Activated effector memory CD4-positive, alpha-beta T cell treated with Interleukin-2 at 50 U/mL for 16 hours (primary cell): ENCODE measurements around the gene MDM1.

Experiments used
- DNase-seq: peaks from one replicate; pipeline ENCODE4 v3.0.0-alpha.2; 2020

The MDM1 gene

DNA sequence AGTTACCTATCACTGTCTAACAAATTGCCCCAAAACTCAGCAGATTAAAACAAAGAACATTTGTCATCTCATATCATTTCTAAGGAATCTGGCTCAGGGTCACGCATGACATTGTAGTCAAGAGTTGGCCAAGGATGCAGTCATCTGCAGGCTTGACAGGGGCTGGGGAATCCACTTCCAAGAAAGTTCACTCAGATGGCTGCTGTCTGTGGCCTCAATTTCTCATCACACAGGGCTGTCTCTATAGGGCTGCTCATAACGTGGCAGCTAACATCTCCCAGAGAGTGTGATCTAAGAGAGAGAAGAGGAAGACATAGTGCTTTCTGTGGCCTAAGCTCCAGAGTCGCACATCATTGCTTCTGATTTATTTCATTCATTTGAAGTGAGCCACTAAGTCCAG is 61.8 kb downstream of the MDM1 start:
- DNase-seq: no peak

DNA sequence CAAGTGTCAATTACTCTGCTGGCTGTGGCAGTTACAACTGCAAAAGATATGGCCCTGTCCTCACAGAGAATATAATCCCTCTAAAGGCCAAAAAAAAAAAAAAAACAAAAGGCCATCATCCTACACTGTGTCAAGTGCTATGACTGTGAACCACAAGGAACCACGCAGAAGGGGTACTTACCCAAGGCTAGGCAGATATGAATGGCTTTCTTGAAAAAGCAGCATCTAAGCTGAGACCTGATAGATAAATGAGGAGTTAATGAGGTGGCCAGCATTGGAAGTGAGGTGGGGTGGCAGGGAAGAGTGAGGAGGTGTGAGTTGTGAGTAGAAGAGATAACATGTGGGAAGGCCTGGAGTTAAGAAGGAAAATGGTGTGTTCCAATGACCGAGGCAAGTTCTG is 62.4 kb downstream of the MDM1 start:
- DNase-seq: no peak

DNA sequence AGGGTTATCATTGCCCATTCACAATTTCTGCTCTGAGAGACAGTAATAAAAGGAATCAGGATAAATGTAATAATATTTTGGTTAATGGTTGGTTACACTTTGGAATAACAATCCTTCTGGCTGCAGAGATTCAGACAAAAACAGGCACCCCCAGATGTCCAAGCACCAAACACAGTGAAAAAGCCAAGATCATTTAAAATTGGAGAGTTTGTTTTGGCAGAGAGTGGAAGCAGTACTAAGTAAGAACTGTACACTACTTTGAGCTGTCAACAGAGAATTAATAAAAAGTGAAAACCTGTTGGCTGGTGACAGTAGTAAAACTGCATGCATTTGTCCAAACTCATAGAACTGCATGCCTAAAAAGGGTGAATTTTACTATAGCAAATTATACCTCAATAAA is 63.2 kb downstream of the MDM1 start:
- no peak for DNase-seq

DNA sequence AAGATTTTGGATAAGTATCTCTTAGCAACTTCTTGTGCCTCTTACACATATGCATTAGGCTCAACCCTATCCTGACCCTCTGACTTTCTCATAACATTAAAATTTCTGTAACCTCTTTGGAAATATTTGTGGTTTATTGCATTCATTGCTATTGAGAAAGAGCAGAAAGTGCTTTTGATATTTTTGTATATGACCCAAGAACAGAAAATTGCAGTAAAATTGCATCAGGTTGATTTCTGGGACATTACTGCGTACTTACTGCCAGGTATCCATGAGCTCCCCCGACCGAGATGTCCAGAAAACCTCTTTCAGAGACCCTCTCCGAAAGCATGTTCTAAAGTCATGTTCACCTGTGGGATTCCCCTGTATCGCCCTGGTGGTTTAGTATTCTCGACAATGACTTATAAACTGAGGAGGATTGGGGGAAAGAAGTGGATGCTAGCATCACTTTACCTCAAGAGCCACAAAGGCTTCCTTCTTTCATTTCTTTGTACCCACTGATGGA is 64.2 kb downstream of the MDM1 start:
- no peak for DNase-seq

DNA sequence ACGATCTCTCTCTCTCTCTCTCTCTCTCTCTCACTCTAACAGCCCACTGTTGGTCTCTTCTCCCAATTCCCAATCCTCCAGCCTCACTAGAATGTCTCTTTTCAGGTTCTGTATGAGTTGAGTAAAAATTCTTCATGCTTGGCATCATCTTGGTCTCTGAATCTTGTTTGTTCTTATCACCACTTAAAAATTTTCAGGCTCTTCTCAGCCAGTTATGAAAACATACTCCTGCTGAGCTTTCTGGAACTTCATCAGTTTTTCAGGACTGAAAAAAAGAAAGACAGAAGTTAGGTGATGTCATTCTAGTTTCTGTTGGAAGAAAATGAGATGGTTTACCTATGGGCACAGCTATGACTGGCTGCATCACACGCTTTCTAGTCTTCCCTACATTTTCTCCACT is 67.3 kb downstream of the MDM1 start:
- DNase-seq: no peak

DNA sequence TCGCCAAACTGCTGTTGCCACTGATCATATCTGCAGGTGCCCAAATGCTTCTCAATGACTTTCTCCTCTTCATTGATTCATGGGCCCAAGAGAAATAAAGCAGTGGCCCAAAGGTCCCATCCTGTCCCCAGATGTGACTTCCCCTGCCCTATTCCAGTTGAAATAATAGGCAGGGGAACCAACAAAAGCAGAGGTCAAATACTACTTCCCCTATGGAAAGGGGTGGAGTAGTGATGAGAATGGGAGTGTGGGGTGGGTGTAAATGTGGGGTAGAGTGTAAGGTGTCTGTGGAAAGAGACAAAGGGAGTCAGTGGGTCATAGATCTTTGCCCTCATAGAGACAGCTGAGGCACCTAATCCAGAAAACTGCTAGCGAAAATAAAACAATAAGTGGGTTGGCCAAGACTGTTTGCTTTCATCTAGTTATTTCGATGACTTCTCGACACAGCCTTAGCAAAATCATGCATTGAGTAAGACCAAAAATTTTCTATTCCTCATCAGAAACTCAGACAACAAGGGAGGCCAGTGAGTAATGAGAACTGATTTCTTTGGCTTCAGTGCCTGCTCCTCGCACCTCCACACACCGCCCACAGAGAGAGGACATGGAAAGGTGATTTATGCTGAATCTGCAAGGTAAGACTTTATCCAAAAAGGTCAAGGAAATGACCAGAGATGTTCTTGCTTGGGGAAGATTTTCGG is 67.9 kb downstream of the MDM1 start:
- DNase-seq: no peak

DNA sequence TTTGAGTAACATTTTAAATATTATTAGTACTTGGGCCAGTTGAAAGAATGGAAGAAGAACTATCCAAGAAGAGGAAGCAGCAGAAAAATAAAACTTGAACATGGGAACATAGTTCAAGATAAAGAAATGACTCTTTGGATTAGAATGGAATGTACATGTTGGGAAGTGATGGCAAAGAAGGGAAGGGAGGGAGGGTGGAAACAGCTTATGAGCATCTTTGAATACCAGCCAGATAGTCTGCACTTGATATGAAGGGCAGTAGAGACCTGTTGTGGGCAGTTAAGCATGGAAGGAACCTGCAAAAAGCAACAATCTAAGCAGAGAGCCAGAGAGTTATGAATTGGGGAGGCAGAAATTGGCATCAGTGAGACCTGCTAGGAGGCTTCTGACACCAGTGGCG is 68.8 kb downstream of the MDM1 start:
- DNase-seq: no peak

DNA sequence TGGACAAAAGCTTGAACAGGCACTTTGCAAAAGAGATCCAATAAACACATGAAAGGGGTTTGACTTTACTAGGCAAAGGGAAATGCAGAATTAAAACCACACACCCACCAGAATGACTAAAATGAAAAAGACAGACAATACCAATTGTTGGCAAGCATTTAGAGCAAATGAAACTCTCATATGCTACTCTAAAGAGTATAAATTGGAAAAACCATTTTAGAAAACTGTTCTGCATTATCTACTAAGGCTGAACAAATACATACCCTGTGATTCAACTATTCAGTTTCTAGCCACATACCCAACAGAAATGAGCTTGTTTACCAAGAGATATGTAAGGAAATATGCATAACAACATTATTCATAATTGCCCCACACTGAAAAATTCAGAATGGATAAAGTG is 70.3 kb downstream of the MDM1 start:
- no peak for DNase-seq

DNA sequence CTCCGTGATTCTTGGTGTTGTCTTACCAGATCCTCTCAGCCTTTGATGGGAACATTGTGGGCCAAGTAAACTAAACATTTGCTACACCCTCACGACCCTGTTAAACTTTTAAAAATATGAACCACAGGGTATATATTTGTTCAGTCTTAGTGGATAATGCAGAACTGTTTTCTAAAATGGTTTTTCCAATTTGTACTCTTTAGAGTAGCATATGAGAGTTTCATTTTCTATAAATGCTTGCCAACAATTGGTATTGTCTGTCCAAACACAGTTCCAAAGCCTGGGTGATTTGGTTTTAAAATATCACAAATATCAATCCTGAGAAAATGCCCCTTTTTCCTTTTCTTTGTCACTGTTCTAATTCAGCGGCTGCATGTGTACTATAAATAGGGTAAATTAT is 72.0 kb downstream of the MDM1 start:
- DNase-seq: no peak

DNA sequence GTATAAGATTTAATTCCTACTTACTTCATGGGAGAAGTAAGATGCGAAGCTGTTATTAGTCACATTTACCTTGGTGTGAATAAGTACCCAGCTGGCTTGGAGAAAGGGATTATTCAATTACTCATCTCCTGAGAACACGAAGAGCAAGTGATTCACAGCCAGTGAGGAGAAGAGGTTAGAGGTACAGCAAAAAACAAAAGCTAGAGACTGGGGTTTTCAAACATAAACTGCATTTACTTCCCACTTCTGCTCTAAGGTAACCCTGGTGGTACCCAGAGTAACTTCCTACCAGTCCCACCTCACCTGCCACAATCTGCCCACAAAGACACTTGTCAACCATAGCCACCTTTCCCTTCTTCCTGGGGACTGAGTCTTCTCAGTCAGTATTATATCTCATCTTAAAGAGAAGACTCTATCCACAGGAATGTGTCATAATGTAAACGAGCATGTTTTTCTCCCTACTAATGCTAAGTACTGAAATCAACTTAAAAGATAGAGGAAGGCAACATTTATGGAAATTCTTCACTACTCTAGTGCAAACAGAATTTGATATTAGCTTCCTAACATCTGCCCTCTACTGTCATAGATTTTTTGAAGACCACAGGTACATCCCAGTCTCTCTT is 72.7 kb downstream of the MDM1 start:
- DNase-seq: no peak

DNA sequence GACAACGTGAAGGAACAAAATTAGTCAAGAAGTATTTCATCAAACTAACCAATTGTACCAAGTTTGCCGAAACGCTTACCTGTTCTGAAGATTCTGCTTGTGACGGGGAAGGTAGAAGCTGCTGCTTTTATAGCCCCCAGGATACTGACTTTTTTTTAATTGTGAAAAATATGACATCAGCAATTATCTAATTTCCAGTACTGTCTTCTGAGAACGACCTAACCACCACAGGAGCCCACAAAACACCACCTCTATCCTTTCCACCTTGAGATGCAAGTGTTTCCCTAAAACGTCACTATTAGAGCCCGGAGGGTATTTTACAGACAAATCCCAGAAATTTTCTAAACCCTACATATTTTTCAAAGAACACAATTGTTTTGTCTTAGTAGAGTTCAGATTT is 78.7 kb downstream of the MDM1 start, which contains the start of gene IL22:
Gene IL22, minus strand, starts transcription at position 101 of the 400 bp plus-strand sequence. CDS start 156 bp downstream, outside the sequence.
- DNase-seq: no peak

DNA sequence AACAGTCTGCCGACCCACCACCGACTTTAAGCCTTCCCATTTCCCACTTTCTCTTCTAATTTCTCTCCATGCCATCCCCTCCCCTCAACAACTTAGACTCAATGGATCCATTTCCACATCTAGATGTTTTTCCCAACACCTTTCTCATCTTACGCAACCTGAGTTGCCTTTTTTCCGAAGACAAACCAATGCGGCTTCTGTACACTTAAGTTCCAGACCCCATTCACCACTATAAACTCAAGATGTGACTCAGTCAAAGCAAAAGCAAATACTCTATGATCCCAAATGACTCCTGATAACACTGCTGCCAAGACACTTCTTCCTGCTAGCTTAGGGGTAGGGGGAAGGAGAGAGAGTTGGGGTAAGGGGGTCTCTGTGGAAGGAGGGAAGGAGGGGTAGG is 80.1 kb downstream of the MDM1 start:
- DNase-seq: no peak

DNA sequence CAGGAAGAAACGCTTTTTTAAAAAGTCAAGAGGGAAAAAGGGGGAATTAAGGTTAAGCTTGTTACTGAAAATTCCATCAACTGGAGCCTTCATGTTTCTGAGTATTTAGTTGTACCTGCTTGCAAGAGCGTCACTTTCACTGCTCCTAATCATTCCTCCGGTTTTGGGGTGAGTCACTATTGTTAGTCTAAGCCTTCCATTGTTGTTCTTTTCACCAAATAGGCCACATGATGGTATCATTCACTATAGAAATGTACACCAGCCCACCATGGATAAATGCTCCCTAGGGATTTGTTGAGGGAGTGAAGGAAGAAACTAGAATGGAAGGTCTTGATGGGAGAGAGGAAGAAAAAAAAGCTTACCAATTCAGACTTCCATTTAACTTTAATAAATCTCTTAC is 81.7 kb downstream of the MDM1 start:
- no peak for DNase-seq

DNA sequence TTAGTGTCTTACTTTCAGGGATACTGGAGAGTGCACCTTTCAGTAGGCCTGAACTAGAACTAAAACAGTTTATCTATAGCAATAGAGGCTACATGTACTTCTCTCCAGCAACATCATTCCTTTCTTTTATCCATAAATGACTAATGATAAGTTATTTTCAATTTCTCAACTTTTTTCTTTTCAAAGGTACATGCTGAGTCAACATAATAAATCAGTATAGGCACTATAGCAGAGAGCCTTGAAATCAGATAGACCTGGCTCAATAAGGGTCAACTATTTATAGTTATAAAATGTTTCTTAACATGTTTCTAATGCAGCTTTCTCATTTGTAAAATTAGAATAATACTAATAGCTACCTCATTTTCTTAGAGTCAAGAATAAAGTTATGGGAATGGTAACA is 84.4 kb downstream of the MDM1 start:
- no peak for DNase-seq

DNA sequence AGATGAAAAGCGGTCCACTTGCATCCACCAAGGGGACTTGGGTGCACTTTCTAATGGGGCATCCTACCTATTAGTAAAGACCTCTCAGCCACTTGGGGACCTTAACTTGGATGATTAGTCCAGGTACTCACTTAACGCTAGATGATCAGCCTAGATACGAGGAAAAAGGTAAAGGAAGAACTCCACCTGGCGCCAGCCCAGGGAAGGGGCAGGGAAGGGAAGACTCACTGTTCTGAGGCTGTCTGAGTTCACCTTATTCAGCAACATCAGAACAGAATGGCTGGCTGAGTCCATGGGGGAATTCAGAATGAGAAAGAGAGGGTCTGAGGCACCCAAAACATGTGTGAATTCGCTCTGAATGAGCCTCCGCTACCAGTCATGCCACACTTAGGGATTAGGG is 85.8 kb downstream of the MDM1 start:
- no peak for DNase-seq

DNA sequence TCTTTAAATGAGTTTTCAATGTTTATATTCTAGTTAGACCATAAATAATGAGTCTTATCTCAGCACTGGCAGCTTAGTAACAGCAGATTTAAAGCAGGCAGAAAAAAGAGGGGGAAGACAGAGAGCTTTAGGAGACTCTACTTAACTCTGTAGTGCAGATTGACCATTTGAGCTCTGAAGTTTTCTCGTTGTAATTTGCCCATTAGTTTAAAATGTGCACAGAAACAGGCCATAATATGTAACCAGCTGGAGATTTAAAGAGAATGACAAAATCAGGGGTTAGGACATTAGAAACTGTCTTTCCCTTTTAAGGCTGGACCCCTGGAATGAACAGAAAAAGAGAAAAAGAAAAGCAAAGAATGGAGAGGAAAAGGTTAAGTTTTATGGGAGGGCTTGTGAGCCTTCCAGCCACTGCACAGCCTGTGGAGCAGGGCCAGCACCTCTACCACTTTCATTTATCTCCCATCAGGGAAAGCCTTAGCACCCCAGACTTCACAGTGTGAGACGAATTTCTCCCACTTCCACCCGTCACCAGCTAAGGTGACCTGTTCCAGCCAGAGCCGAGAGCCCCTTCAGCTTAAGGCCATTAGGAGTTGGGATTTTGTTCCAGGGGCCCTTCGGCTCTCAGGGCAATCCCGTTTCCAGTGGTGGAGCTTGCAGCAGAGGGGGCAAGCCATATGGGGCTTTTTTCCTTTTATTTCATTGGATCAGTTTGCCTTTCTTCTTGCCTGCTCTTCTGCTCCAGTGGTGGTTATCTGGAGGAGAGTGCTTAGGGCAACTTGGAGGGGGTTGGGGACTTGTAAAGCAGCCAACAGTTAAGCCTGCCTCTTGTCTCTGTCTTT is 86.8 kb downstream of the MDM1 start:
- DNase-seq: no peak
